ENCODE results near the gene RTN1. TPM values are rescaled to one million over a fixed set of nuclear protein-coding genes. Genes with fewer than 3 reads are reported as not detected.

RTN1 gene
- polyA plus RNA-seq (2013, experiment 1 of 2) = 0.86 TPM
- 0.67 TPM for polyA plus RNA-seq (2013, experiment 2 of 2)

GRCh38 chr14:59870277-59871165 lies at the start of gene RTN1:
Gene RTN1, minus strand, starts transcription at chr14:59870776. Its CDS starts 146 bp downstream, at chr14:59870630.
- Histone ChIP-seq H3K79me2 (ENCODE audit: control insufficient read depth, insufficient read depth, low read length) (no peaks in the 10 kb centered on the region), H3K4me2 (ENCODE audit: low read length) (peak within 1 kb of the TSS; percentile 71), H2AK5ac (ENCODE audit: low read length) (no peak within 1 kb of the TSS), H2BK120ac (ENCODE audit: low read depth, low read length) (no peak within 1 kb of the TSS), H3K9ac (ENCODE audit: low read length) (peak within 1 kb of the TSS; percentile 31), H4K8ac (ENCODE audit: low read depth, low read length) (no peak within 1 kb of the TSS), H3K4ac (ENCODE audit: low read depth, low read length) (no peak within 1 kb of the TSS), H4K5ac (ENCODE audit: low read length) (no peak within 1 kb of the TSS), H2BK15ac (replicated peaks; ENCODE audit: low read depth) (no peak within 1 kb of the TSS), H3K27me3 (ENCODE audit: insufficient read depth, low read length, poor library complexity) (peaks cover 9% of the 10 kb centered on the region), H3K56ac (ENCODE audit: low read length) (peak within 1 kb of the TSS; percentile 77), H3K4me1 (ENCODE audit: control insufficient read depth, low read depth, low read length) (peaks cover 3% of the 10 kb centered on the region), H3K79me1 (ENCODE audit: low read length) (no peaks in the 10 kb centered on the region), H3K36me3 (ENCODE audit: control insufficient read depth, insufficient read depth, low read length) (no peaks in the 10 kb centered on the region), H3K18ac (ENCODE audit: low read length) (no peak within 1 kb of the TSS), H3K4me3 (ENCODE audit: low read length) (peak within 1 kb of the TSS; percentile 21), H3K27ac (ENCODE audit: low read depth, low read length) (no peak within 1 kb of the TSS), H2BK5ac (ENCODE audit: low read length) (no peak within 1 kb of the TSS), H3K23ac (ENCODE audit: low read length) (no peak within 1 kb of the TSS)
- WGBS (ENCODE audit: extremely low coverage, insufficient coverage, low lambda C conversion rate) = no CpG with 5 or more reads among the region's 84 CpGs
- peak; percentile 76 for DNase-seq

GRCh38 chr14:59920378-59920683 lies 49.8 kb upstream of the RTN1 start:
- peak overlapping the region; percentile 85 for H3K56ac ChIP-seq (ENCODE audit: low read length)
- H3K23ac ChIP-seq (ENCODE audit: low read length) = no peak overlapping the region
- no peak overlapping the region for H4K8ac ChIP-seq (ENCODE audit: low read depth, low read length)
- H3K79me1 ChIP-seq (ENCODE audit: low read length) = no peaks in the 10 kb centered on the region
- no peak for DNase-seq
- peak overlapping the region; percentile 17 for H3K27ac ChIP-seq (ENCODE audit: low read depth, low read length)
- no peak overlapping the region for H2BK120ac ChIP-seq (ENCODE audit: low read depth, low read length)
- no peak overlapping the region for H3K18ac ChIP-seq (ENCODE audit: low read length)
- H2BK15ac ChIP-seq (replicated peaks; ENCODE audit: low read depth) = peak overlapping the region; percentile 74
- H3K27me3 ChIP-seq (ENCODE audit: insufficient read depth, low read length, poor library complexity) = no peaks in the 10 kb centered on the region
- H3K9ac ChIP-seq (ENCODE audit: low read length) = peak overlapping the region; percentile 77
- WGBS (ENCODE audit: extremely low coverage, insufficient coverage, low lambda C conversion rate) = no CpG with 5 or more reads among the region's 1 CpG
- H3K4me2 ChIP-seq (ENCODE audit: low read length) = peak overlapping the region; percentile 71
- no peak overlapping the region for H2AK5ac ChIP-seq (ENCODE audit: low read length)
- H3K4me1 ChIP-seq (ENCODE audit: control insufficient read depth, low read depth, low read length) = peaks cover 3% of the 10 kb centered on the region
- H4K5ac ChIP-seq (ENCODE audit: low read length) = no peak overlapping the region
- no peaks in the 10 kb centered on the region for H3K36me3 ChIP-seq (ENCODE audit: control insufficient read depth, insufficient read depth, low read length)
- H3K79me2 ChIP-seq (ENCODE audit: control insufficient read depth, insufficient read depth, low read length) = no peaks in the 10 kb centered on the region
- H2BK5ac ChIP-seq (ENCODE audit: low read length) = peak overlapping the region; percentile 25
- peak overlapping the region; percentile 55 for H3K4ac ChIP-seq (ENCODE audit: low read depth, low read length)
- H3K4me3 ChIP-seq (ENCODE audit: low read length) = peak overlapping the region; percentile 28

GRCh38 chr14:59919570-59920377 lies 49.2 kb upstream of the RTN1 start, which contains the start of gene LRRC9:
Gene LRRC9, plus strand, starts transcription at chr14:59920144.
- peak; percentile 99 for DNase-seq
- Histone ChIP-seq H3K79me2 (ENCODE audit: control insufficient read depth, insufficient read depth, low read length) (no peaks in the 10 kb centered on the region), H3K18ac (ENCODE audit: low read length) (peak within 1 kb of the TSS; percentile 61), H3K27me3 (ENCODE audit: insufficient read depth, low read length, poor library complexity) (no peaks in the 10 kb centered on the region), H4K5ac (ENCODE audit: low read length) (no peak within 1 kb of the TSS), H2AK5ac (ENCODE audit: low read length) (no peak within 1 kb of the TSS), H3K4me3 (ENCODE audit: low read length) (peak within 1 kb of the TSS; percentile 66), H3K4ac (ENCODE audit: low read depth, low read length) (peak within 1 kb of the TSS; percentile 55), H3K4me2 (ENCODE audit: low read length) (peak within 1 kb of the TSS; percentile 82), H3K27ac (ENCODE audit: low read depth, low read length) (peak within 1 kb of the TSS; percentile 83), H3K23ac (ENCODE audit: low read length) (peak within 1 kb of the TSS; percentile 6), H3K4me1 (ENCODE audit: control insufficient read depth, low read depth, low read length) (peaks cover 3% of the 10 kb centered on the region), H3K79me1 (ENCODE audit: low read length) (no peaks in the 10 kb centered on the region), H2BK120ac (ENCODE audit: low read depth, low read length) (no peak within 1 kb of the TSS), H3K56ac (ENCODE audit: low read length) (peak within 1 kb of the TSS; percentile 95), H2BK15ac (replicated peaks; ENCODE audit: low read depth) (peak within 1 kb of the TSS; percentile 74), H4K8ac (ENCODE audit: low read depth, low read length) (no peak within 1 kb of the TSS), H3K36me3 (ENCODE audit: control insufficient read depth, insufficient read depth, low read length) (no peaks in the 10 kb centered on the region), H3K9ac (ENCODE audit: low read length) (peak within 1 kb of the TSS; percentile 79), H2BK5ac (ENCODE audit: low read length) (peak within 1 kb of the TSS; percentile 77)
- WGBS (ENCODE audit: extremely low coverage, insufficient coverage, low lambda C conversion rate) = no CpG with 5 or more reads among the region's 57 CpGs

DNA sequence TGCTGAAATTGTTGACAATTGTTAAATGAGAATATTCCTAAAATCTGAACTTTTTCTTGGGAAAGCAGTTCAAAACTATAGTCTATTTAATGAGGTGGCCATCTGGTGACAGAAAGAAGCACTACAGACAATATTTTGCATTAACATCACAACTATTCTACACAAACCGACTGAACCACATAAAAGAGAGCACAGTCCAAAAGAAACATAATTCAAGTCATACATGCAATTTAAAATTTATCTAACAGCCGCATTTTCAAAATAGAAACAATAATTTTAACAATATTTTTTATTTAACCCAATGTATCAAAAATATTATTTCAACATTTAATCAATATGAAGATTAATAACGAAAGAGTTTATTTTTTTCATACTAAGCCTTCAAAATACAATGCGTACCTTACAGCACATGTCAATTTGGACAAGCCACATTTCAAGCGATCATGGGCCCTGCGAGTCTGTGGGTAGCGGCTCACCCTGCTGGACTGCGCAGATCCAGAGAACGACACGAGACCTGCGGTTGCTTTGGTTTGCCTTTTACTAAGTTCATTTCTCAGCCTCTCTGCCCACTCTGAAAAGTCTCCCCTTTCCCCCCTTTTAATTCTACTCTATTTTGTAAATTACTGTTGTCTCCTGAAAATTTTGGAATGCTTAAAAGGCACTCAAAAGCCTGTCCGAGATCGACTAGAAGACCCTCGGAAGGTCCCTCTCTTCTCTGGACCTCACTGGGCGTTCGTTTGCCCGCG lies 48.4 kb upstream of the RTN1 start:
- Histone ChIP-seq H3K4ac (ENCODE audit: low read depth, low read length) (no peak overlapping the region), H4K5ac (ENCODE audit: low read length) (no peak overlapping the region), H3K4me1 (ENCODE audit: control insufficient read depth, low read depth, low read length) (peaks cover 3% of the 10 kb centered on the region), H3K18ac (ENCODE audit: low read length) (peak overlapping the region; percentile 61), H2BK120ac (ENCODE audit: low read depth, low read length) (no peak overlapping the region), H2AK5ac (ENCODE audit: low read length) (no peak overlapping the region), H3K9ac (ENCODE audit: low read length) (peak overlapping the region; percentile 79), H3K79me2 (ENCODE audit: control insufficient read depth, insufficient read depth, low read length) (no peaks in the 10 kb centered on the region), H2BK5ac (ENCODE audit: low read length) (no peak overlapping the region), H3K56ac (ENCODE audit: low read length) (peak overlapping the region; percentile 95), H3K4me3 (ENCODE audit: low read length) (peak overlapping the region; percentile 66), H2BK15ac (replicated peaks; ENCODE audit: low read depth) (no peak overlapping the region), H3K27ac (ENCODE audit: low read depth, low read length) (peak overlapping the region; percentile 83), H3K36me3 (ENCODE audit: control insufficient read depth, insufficient read depth, low read length) (no peaks in the 10 kb centered on the region), H4K8ac (ENCODE audit: low read depth, low read length) (no peak overlapping the region), H3K4me2 (ENCODE audit: low read length) (peak overlapping the region; percentile 82), H3K79me1 (ENCODE audit: low read length) (no peaks in the 10 kb centered on the region), H3K27me3 (ENCODE audit: insufficient read depth, low read length, poor library complexity) (no peaks in the 10 kb centered on the region), H3K23ac (ENCODE audit: low read length) (no peak overlapping the region)
- peak; percentile 48 for DNase-seq
- WGBS (ENCODE audit: extremely low coverage, insufficient coverage, low lambda C conversion rate) = 90% methylated on average over 2 of the region's 18 CpGs

DNA sequence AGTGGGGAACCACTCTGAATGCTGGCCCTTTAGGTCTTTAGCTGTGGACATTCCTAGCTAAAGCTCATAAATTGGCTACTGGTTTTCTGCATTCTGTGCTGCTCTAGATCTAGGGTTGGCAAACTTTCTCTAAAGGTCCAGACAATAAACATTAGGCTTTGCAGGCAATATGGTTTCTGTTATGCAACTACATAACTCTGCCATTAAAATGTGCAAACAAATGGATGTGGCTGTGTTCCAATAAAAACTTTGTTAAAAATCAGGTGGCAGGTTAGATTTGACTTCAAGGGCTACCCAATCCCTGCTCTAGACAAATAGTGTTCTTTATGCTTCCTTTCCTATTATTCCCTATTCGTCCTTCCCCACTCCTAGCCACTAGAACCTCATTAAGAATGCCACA lies 42.6 kb upstream of the RTN1 start:
- H3K27me3 ChIP-seq (ENCODE audit: insufficient read depth, low read length, poor library complexity) = no peaks in the 10 kb centered on the region
- no peak overlapping the region for H2BK15ac ChIP-seq (replicated peaks; ENCODE audit: low read depth)
- H3K9ac ChIP-seq (ENCODE audit: low read length) = no peak overlapping the region
- H3K36me3 ChIP-seq (ENCODE audit: control insufficient read depth, insufficient read depth, low read length) = no peaks in the 10 kb centered on the region
- H3K27ac ChIP-seq (ENCODE audit: low read depth, low read length) = no peak overlapping the region
- H3K56ac ChIP-seq (ENCODE audit: low read length) = no peak overlapping the region
- H4K8ac ChIP-seq (ENCODE audit: low read depth, low read length) = no peak overlapping the region
- no peak overlapping the region for H4K5ac ChIP-seq (ENCODE audit: low read length)
- H3K4me2 ChIP-seq (ENCODE audit: low read length) = no peak overlapping the region
- no CpG with 5 or more reads among the region's 1 CpG for WGBS (ENCODE audit: extremely low coverage, insufficient coverage, low lambda C conversion rate)
- no peak overlapping the region for H3K23ac ChIP-seq (ENCODE audit: low read length)
- H3K79me1 ChIP-seq (ENCODE audit: low read length) = no peaks in the 10 kb centered on the region
- no peak overlapping the region for H3K18ac ChIP-seq (ENCODE audit: low read length)
- H3K4me3 ChIP-seq (ENCODE audit: low read length) = no peak overlapping the region
- H3K4ac ChIP-seq (ENCODE audit: low read depth, low read length) = no peak overlapping the region
- H2BK120ac ChIP-seq (ENCODE audit: low read depth, low read length) = no peak overlapping the region
- DNase-seq = no peak
- no peak overlapping the region for H2AK5ac ChIP-seq (ENCODE audit: low read length)
- no peaks in the 10 kb centered on the region for H3K4me1 ChIP-seq (ENCODE audit: control insufficient read depth, low read depth, low read length)
- H2BK5ac ChIP-seq (ENCODE audit: low read length) = no peak overlapping the region
- no peaks in the 10 kb centered on the region for H3K79me2 ChIP-seq (ENCODE audit: control insufficient read depth, insufficient read depth, low read length)
